HG02642 (cell line): ENCODE results near the gene AFDN.

Source experiments
- ATAC-seq: cut with Tn5 transposase; IDR thresholded peaks from one replicate; pipeline ENCODE4 v1.9.1; 2021; ENCODE audit warnings: mild to moderate bottlenecking; ENCODE audit not compliant: unreplicated experiment, poor library complexity

The AFDN gene

DNA sequence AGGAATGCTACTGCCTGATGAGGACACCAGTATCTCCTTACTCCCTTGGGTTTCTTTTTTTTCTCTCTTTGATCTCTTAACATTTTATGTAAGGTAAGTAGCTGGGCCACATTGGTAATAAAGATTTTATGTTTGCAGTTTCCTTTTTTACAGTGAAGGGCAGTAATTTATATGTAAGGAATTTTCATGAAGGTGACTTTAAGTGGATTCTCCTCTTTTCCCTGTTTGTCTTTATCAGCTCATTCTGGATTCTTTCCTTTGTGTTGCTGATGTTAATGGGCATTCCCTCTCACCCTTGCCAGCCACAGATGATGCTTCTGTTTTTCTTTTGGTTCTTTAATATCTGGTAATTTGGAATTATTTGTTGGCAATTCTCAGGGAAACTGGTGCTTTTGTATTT lies 34.7 kb downstream of the AFDN start:
- ATAC-seq, result no peak

DNA sequence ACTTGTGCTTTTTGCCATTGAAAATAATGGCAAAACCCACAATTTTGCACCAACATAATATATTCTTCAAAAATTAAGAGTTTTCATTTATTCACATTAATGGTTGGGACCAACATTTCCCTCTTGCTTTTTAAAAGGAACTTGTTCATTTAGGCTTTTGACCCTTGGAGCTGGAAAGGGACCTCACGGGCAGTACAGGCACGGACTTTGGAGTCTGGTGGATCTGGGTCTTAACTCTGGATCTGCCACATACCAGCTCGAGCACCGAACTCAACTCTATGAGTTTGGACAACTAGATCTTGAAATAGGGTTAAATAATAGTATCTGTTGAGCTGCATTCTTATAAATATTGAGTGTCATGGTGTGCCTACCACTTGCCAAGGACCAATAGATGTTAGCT lies 37.2 kb downstream of the AFDN start:
- no peak for ATAC-seq

DNA sequence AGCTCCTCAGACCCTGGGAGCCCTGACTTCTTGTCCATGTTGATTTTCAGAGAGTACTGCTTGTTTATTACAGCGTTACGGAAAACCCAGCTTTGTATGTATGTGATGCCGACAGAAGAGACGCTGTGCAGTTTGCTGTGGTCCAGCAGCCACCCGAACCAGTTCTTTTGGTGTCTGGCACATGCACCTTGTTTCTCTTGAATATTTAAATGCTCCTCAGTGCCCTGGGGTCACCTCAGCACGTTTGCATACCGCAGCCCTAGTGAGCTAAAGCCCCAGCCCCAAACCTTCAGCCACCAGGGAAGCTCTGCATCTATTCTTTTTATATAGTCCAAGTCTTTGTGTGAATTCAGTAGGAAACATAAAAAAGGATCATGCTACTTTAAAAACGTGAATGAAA lies 39.9 kb downstream of the AFDN start:
- no peak for ATAC-seq

DNA sequence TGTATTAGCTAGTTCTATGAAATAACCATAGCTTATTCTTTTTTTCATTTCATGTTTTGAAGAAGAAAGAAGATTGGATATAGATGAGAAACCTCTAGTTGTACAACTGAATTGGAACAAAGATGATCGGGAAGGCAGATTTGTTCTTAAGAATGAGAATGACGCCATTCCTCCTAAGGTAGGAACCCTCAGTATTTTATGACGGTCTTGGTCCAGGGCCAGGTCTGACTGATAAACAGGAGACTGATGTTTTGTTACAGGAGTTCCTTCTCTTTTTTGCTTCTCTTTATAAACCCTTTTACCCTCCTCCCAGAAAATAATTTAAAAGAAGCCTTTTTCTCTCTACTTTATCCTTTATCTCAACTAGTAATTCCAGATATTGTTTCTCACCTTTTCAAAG lies 43.6 kb downstream of the AFDN start:
- ATAC-seq, result no peak

DNA sequence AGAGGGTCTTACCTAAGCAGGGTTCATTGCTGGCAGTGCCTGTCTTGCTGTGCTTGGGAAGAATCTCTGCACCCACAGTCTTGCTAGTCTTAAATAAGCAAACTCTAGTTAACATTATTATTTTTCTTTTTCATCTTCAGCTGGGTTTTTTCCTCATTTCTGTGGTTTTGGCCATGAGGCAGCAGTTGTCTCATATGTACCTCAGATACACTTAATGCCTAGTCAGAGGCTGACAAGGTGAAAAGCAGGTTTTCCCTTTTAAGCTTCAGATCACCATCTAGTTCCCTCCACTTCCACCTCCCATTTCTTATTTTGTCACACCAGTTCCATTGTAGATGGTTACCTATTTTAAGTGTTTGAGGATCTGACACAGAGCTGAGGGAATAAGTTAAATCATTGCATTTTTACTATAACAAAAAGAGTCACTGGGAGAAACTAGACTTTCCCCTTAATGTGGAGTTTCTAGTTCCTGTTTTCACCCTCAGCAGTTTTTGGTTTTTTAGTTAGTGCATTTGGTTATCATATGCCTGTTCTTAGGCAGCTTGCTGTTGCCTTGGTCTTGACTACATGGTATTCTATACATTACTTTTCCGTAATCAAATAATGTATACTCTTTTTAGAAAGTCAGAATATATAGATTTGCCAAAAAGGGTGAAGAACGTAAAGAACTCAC lies 46.0 kb downstream of the AFDN start:
- ATAC-seq, result peak; percentile 43

DNA sequence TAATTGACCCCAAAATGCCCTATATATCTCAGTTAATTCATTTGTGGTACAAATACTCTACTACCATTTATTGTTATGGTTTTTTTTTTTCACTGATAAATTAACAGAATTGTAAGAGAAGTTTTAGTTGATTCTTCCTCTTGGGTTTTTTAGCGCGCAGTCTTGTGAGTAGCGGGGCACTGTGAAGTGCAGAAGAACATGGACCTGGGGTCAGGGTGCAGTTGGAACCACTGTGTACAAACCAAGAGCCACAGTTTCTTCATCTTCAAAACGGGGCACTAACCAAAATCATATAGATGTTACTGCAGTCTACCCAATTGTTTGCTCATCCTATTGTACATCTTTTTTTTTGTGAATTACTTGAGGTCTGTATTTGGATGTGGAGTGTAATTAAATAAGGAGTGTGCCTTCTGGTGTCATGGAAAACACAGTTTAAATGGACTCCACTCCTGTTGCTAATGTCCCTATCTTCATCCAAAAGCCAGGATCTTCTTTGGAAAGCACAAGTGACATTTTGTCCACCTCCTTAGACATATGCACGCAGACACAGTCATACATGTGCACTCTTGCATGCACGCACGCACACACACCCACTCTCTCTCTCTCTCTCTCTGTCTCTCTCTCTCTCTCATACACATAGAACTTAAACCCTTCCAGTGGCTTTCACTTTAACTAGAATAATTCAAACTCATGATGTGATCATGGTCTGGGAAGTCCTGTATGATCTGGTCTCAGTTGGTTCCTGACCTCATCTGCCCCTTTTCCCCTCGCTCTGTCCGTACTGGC lies 51.5 kb downstream of the AFDN start:
- ATAC-seq, result no peak

DNA sequence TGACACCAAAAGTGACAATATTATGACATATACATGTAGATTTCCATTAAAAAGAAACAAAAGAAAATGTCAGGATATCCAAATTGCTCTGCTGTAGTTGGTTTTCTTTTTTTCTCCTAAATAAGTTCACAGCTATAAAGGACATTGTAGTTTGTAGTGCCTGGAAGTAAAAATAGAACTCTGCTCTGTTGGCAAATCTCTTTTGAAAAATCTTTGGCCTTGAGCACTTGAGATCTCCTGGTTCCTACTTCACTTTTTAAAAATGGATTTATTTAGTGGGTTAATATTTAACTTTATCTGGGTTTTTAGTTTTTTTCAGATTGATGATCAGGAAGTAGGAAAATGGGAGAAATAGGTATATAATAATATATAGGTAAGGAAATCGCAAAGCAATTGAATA lies 52.9 kb downstream of the AFDN start:
- ATAC-seq, result no peak

DNA sequence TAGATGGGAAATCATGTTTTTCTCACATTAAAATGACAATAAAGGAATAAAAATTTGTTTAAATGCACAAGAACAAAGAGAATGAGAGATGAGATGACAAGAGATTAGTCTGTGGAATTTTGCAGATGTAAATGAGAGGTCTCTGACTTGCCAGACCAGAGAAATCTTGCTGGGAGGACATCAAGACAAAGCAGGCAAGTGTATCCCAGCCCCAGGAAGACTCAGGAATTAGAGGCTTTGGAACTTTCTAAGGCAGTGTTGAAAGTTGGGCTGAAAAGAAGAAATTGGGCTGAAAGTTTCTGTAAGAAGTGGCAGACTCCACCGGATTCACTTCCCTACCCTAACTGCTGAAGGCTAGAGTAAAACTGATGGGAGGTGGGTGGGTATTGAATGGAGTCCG lies 54.6 kb downstream of the AFDN start:
- no peak for ATAC-seq

DNA sequence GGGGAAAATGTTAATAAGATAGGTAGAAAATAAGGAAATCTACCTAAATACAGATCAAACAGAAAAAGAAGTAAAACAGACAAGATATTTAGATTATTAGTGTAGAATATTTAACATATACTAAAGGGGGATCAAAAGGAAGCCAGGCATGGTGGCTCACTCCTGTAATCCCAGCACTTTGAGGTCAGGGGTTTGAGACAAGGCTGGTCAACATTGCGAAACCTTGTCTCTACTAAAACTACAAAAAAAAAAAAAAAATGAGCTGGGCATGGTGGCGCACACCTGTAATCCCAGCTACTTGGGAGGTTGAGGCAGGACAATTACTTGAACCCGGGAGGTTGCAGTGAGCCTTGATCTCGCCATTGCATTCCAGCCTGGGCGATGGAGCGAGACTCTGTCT lies 55.5 kb downstream of the AFDN start:
- ATAC-seq, result no peak

DNA sequence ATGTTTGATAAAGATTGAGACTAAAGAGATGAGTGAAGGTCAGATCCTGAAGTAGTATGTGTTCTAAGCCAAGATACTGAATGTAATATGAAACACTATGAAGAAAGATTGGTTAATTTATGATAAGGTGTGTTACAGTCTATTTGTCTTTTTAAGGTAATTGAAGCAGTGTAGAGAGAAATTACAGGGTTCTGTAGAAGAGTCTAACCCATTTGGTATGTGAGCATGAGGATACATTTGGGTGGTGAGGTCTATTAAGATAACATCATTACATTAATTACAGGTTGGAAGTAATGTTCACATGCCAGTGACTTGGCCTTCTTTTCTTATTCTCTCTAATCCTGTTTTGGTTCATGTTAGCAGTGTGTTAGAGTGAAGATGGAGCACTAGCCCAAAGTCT lies 61.4 kb downstream of the AFDN start:
- no peak for ATAC-seq

DNA sequence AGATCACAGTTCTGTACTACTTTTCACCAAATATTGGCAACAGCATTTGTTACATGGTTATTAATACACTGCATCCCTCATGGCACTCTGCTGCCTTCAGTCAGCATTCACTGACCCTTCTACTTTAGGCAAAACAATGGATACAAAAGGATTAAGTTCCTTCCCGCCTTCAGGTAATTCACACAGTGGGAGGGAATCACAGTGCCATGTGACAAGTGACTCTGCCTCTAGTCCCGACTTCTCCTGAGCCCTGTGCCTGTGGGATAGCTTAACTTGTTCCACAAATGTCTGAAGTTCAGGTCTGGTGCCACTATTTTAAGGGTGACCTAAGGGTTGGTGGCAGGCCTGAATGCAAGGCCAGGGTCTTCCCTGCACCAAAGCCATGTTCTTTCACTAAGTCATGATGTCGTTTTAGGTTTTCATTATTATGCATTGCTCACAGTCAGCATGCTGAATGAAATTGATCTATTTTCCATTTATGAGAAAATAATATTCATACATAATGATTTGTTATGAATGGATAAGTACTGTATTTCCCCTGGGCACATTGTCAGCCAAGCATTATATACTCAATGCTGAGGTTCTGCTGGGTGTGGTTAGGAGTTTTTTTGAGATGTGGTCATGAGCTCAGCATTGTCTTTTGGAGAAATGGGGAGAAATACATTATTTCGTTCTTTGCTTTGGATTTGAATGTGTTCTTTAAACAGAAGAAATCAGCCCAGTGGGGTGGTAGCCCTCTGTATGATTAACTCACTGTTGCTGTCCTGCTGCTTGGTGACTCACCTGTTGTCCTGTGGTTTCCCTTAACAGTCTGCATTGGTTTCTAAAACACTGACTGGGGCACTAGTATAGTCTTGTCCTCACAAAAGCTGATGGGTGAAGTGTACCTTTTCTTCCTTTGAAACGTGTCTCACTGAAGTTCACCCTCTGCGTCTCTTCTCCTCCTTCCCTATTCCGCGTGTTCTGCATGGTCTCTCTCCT lies 66.4 kb downstream of the AFDN start:
- peak; percentile 73 for ATAC-seq

DNA sequence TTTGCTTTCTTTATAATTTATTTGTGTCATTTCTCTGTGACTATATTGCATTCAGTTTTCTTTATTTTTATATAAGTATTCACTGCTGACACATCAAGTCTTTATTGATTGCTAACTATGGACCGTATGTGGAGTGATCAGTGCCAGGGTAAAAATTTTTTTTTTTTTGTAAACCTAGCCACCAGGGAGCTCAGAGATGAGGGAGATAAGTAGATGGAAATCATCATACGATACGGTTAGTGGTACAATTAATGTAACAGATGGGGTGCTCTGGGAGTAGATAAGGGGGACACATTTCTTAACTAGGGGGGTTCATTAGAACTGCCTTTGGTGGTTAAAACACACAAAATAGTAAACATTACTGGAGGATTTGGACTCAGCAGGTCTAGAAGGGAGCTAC lies 68.3 kb downstream of the AFDN start:
- ATAC-seq, result no peak

DNA sequence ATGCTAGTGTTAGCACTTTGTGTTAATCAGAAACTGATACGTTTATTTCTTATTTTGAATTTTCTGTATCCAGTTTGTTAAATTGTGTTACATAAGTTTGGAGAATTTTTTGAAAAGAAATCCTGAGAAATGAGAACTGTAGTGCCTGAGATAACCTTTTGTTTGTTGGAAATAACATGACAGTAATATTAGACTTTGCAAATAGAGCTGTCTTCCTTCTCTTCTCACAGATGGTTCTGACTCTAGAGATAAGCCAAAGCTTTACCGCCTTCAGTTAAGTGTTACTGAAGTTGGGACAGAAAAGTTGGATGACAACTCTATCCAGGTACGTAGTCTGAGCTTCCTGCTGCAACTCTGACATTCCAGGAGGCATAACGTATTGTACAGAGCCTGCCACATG lies 69.9 kb downstream of the AFDN start:
- no peak for ATAC-seq

DNA sequence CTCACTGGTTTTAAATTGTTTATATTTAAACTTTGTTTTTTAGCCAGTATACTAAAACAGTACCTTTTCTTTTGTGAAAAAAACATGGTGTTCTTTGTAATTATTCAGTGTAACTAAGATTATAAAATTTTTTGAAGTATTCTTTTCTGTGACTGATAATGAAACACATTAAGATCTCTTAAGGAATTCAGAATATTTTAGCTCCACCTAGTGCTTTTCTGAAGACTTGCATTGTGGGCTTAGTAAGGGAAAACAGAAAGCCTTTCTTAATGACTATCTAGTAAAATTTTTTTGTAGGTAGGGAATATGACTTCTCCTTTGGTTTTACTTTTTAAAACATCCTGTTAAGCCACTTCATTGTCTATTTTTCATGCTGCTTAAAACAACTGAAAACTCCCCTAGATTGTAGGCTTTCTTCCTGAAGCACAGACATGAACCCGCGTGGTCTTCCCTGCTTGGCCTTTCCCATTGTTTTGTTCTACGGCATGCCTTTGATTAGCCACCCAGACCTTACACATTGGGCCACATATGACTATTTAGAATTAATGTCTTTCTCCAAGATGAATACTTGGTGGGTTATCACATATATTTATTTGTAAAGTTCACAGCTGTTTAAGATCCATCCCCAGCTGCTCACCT lies 72.1 kb downstream of the AFDN start:
- no peak for ATAC-seq

DNA sequence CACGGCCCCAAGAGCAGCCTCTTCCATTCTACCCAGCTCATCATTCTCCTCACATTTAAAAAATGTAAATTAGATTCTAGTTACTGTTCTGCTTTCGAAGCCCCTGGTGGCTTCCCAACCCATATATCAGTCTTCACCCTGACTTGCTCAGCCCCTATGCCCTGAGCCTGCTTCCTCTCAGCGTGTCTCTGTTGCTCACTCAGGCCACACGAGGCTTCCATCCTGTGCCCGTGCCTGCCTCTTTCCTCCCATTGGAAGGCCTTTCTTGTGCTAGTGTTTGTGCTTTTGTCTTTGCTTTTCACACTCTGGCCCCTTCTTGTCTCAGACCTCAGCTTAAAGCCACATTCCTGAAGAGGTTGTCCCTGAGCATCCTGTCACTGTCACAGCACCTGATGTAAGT lies 78.1 kb downstream of the AFDN start:
- no peak for ATAC-seq

DNA sequence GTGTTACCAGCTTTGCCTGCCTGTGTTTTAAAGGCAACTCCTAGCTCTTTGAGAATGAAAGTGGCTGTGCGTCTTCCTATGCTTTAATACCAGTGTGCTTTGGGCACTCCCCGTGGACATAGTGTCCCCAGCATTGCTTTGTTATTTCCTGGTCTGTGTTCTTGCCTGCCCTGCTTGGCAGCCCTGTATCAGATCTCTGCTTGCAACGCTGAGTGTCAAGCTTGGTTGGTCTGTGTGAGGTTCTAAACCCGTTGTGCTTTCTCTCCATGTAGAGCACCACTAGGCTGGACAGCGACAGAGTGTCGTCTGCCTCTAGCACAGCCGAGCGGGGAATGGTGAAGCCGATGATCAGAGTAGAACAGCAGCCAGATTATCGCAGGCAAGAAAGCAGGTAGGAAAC lies 80.2 kb downstream of the AFDN start:
- ATAC-seq, result no peak

DNA sequence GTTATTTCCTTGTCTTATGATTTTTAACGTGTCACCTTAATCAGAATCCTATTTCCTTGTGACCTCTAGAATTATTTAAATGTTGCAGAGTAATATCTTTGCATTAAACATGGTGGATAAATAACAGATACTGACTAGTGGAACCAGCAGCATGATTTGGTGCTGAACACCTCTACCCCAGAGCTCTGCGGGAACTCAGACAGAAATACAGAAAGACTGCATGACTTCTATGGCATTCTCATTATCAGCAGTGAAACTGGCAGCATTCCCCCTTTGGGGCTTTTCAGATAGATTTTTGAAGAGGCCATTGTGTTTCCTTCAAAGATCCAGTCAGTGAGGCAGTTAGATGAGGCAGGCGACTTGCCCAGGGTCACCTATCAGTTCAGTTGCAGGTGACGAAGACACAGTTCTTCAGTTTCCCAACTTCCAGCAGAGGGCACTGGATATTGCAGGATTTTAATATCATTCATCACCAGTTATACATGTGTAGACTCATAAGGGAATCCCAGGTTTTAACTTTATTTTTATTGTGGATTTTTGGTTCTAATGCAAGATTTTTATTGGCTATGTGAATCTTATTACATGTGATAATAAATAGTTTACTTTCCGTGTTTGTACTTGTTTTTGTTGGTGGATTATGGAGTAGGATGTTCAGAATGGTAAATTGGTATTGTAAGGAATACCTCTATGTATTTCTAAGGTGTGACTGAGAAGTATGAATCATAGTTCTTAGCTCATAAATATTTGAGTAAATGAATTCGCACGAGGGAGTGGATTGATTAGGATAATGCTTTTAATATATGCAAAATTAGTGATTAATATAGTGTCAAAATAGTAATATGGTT lies 81.3 kb downstream of the AFDN start:
- no peak for ATAC-seq

DNA sequence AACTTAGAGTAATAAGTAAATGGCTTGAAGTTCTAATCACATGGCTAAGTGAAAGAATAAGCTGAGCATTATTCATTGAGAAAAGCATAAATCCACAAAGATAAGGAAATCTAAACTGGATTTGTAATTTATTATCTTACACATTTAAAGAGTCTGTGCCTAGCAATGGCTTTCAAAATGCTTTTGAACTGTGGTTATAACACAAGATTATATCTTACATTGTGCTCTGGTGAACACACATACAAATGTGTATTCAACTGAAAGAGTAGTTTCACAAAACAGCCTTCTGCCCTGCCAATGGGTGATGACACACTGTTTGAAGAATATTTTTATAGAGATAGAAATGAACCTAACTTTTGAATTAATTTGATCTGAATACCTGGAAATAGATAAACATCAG lies 83.3 kb downstream of the AFDN start:
- no peak for ATAC-seq

DNA sequence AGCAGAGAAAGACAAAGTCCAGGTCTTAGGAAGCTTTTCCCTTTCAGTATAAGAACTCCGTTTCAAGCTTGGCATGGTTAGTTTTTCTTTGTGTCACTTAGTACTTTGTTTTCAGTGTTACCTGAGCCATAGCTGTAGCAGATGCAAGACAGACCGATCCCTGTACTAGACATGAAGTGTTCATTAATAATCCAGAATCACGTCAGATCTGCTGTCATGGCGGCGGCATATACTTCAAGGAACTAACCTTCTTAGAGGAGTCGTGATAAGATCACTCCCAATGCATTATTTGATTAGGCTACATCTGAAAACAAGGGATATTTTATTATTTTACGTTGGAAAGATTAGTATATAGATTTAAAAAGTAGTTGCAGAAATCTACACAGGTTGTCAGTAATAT lies 83.9 kb downstream of the AFDN start:
- ATAC-seq, result no peak

DNA sequence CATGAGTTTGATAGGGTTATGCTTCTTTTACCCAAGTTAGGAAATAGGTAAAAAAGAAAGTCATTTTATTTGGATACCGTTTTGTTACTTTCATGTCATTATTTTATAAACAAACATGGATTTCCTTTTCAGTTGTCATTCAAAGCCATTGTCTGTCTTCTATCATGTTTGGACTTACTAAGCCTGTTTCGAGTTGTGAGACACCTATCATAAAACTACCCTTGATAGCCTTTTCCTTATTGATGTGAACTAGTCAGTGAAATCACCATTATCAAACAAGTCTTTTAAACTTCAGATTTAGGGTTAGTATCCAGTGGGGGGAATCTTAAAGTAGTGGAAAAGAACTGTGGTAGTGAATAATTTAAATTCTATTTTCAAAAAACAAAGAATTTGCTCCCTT lies 85.8 kb downstream of the AFDN start:
- ATAC-seq, result no peak
